PC-3 (cell line): Measurements from ENCODE around the gene SCGB1D1.

ENCODE experiments used
- CTCF ChIP-seq: fragments of 300-600 bp; sonication (generic); conservative IDR thresholded peaks from 2 replicates; pipeline ENCODE4 v1.5.1; 2017; ENCODE audit warnings: antibody characterized with exemption, low read depth, mild to moderate bottlenecking, low read length
- EZH2 ChIP-seq: fragments of 300-600 bp; sonication (generic); IDR thresholded peaks from one replicate; pipeline ENCODE4 v1.6.1; 2017; ENCODE audit warnings: antibody characterized with exemption, mild to moderate bottlenecking, low read length; ENCODE audit not compliant: unreplicated experiment
- EZH2phosphoT487 ChIP-seq: fragments of 300-600 bp; sonication (generic); IDR thresholded peaks from 2 replicates; pipeline ENCODE4 v1.6.1; 2018; ENCODE audit warnings: mild to moderate bottlenecking, antibody characterized with exemption, low read length, borderline replicate concordance

- TF ChIP-seq EZH2 (no peak), CTCF (no peak), EZH2phosphoT487 (no peak)
Observed at GRCh38 chr11:62181097-62181496, 8.9 kb upstream of the SCGB1D1 start.
